IPS-NIHi7 (cell line): ENCODE results near the gene WWOX.

Experiments
- DNase-seq: peaks from one replicate; pipeline ENCODE4 v3.0.0; 2012; ENCODE audit warnings: mixed read lengths; ENCODE audit errors: extremely low spot score

WWOX gene

GRCh38 chr16:78105517-78105916 is 6.1 kb downstream of the WWOX start:
- DNase-seq, result no peak

DNA sequence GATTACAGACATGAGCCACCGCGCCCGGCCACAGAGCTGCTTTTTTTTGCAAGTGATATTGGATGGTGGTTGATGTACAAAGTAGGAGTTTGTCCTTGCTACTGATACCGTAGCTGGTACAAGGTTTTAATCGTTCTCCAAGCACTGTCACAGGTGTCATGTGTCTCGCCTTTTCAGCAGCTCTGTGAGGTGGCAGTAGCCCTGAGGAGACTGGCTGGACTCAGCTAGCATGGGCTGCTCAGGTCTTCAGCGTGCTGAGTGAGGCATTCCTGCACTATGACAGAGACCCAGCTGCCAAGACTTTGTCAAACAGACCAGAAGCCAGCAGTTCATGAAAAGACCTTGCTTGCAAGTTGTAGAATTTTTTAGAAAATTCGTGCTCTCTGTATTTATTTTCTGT is 7.2 kb downstream of the WWOX start:
- no peak for DNase-seq

DNA sequence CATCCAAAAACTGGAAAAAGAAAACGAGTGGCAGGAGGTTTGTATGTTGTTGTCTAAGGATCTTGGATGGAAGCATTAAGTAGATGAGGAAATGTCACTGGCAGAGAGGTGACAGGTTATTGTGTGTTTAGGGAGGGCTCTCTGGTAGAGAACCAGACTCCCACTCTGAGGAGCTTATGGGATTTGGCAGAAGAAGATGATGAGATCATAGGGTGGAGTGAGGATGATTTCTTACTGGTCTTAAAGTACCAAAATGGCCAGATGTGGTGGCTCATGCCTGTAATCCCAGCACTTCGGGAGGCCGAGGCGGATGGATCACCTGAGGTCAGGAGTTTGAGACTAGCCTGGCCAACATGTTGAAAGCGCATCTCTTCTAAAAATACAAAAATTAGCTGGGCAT is 9.0 kb downstream of the WWOX start:
- no peak for DNase-seq

DNA sequence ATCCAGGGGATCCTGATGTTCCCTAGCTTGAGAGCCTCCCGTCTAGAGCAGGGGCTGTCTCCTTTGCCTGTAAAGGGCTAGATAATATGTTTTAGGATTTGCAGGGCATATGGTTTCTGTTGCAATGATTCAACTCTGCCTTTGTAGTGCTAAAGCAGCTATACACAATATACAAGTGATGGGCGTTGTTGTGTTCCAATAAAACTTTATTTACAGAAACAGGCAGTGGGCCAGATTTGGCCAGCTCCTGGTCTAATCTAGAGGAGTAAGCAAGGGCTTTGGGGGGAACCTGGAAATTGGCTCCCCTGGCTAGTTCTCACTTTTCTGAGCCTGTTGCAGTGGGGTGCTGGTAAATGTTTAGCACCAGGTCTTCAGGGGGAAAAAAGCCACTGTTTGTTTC is 13.8 kb downstream of the WWOX start:
- no peak for DNase-seq

DNA sequence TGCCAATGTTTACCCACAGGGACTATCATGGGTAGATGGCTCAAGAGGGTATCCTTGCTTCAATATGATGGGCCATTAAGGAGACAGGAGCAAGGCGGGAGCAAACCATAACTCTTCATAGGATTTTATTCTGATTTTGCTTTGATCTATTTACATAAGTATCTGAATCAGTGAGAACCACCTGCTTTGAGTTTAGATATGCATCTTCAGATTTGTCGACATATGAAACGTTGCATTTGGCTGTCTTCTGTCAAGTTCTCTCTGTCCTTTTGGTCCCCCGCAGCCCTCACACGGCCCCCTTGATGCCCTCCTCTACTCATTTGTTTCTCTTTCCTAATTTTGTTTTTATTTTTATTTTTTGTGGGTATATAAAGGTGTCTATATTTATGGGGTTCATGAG is 16.2 kb downstream of the WWOX start:
- no peak for DNase-seq

- no peak for DNase-seq
Measured at GRCh38 chr16:78116946-78117345, 17.5 kb downstream of the WWOX start.

- no peak for DNase-seq
Measured at GRCh38 chr16:78117391-78117790, 17.9 kb downstream of the WWOX start.

DNA sequence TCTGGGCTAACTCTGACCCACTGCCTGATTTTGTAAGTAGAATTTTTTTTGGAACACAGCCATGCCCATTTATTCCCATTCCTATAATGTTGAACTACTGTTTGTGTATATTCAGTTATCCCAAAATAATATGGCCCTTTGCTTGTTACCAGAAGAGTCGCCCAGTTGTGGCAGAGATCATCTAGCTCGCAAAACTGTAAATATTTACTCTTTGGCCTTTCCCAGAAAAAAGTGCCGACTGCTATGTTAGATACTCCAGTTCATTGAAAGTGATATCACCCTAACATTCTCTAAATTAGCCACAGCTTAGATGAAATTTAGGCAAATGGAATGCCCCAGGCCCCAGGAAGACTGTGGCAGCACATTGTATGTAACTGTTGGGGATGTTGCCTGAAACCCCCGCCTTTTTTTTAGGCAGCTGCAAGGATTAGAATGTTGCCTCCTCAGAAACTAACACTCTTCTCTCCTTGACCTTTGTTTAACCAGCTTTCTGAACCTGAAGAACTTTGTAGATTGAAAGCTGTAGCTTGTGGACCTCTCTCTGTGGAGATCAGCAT is 19.1 kb downstream of the WWOX start:
- no peak for DNase-seq

DNA sequence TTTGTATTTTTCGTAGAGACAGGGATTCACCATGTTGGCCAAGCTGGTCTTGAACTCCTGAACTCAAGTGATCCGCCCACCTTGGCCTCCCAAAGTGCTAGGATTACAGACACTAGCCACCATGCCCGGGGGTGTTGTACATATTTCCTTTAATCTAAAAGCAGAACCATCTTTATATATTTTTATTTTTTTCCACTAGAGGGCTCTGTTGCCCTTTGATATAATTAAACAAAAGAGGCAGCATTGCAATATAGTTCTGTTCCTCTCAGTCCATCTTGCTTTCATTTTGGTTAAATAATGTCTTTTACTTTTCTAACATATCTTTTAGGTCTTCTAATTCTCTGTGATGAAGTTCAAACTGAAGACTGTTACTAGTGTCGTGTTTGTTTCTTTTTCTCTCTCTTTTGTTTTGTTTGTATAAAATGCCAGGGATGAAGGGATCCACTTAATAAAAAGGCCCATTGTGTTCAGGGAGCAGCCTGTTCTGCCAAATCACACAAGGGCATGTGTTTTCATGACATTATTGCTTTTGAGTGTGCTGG is 23.4 kb downstream of the WWOX start:
- DNase-seq, result peak; percentile 33

GRCh38 chr16:78125112-78125844 is 25.8 kb downstream of the WWOX start:
- DNase-seq, result no peak

DNA sequence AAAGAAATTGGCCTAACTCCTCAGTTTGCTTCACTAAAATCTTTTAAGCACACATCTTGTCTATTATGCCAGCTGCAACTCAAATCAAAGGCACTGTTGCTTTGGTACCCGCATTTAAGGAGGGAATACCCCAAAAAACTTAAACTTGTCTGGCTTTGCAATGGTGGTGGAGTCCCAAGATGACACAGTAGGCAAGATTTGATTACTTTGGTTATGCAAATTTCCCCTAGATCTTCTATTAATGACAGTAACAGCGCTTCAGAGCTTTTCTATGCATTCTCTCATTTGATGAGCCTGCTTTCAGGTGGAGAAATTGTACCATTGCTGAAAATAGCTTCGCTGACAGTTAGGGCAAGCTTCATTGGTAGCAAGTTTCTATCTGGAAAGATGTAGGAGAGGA is 27.2 kb downstream of the WWOX start:
- DNase-seq, result no peak

DNA sequence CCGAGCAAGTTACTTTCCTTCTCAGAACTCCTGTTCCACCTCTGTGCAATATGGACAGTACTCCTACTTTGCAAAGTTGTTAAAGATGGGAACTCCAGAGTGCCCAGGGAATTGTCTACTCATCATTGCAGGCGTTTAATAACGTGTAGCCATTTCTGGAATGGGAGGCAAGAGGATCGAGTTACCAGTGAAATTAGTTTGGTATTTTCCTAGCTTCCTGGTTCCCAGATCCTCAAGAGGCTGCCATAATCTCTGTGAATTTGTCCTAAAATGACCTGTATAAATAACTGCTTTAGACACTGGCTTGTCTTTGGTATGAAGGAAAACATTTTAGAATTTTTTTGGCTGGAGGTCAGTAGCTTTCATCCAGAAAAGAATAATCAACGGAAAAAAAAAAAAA is 27.7 kb downstream of the WWOX start:
- no peak for DNase-seq

DNA sequence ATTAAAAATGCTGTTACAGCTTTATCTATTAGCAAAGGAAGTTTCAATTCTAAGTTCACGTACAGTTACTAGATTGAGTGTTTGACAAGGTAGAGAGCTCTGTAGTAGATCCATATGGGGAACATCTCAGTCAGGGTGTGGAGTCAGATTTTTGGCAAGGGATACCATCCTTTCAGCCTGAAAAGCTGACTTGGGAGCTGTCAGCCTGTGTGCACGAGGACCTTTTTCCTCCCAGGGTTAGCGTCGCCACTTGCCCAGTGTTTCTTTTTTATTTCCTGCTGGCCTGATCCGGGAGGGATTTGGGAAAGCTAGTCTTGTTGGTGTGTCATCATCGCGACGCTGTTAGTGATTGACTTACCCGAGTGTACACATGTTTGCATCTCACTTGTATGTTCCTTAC is 29.5 kb downstream of the WWOX start:
- no peak for DNase-seq

- no peak for DNase-seq
Measured at GRCh38 chr16:78129349-78129748, 29.9 kb downstream of the WWOX start.

DNA sequence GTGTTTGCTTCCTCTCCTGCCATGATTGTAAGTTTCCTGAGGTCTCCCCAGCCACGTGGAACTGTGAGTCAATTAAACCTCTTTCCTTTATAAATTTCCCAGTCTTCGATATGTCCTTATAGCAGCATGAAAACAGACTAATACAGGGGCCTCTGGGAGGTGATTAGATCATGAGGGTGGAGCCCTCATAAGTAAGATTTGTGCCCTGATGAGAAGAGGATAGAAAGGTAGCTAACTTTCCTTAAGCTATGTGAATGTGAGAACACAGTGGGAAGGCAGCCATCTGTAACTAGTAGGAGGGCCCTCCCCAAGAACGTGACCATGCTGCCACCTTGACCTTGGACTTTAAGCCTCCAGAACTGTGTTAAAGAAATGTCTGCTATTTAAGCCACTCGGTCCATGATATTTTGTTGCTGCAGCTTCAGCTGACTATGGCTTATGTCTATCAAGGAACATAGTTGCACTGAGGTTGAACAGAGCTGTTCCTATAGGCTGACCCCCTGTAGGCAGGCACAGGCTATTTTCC is 30.7 kb downstream of the WWOX start:
- DNase-seq, result no peak

DNA sequence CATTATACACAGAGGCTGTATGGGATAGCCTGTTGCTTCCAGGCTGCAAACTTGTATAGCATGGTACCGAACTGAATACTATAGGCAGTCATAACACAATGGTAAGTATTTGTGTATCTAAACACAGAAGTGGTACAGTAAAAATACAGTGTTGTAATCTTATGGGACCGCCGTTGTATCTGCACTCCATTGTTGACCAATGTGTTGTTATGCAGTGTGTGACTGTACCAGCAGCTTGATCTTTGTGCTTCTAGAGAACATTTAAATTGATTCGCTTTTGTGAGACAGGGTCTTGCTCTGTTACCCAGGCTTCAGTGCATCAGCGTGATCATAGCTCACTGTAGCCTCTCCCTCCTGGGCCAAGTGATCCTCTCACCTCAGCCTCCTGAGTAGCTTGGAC is 31.5 kb downstream of the WWOX start:
- DNase-seq, result no peak

DNA sequence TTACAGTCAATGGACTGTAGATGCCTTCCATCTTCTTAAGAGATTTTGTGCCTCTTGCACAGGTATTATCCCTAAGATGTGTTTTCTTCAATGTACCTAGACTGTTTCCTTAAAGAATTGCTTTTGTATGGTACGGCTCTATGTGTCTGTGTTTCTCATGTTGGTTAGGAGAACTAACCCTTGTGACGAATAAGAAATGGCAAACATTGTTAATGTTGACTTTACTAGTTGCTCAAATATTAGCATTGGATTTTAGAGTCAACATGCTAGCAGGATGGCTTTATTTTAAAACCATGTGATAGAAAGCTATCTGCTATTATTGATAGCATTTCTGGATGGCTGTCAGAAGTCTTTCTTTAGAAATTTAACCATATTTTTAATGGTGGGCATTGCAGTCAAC is 34.5 kb downstream of the WWOX start:
- no peak for DNase-seq

GRCh38 chr16:78134944-78135619 is 35.6 kb downstream of the WWOX start:
- DNase-seq, result no peak

GRCh38 chr16:78137179-78137578 is 37.7 kb downstream of the WWOX start:
- no peak for DNase-seq

GRCh38 chr16:78137782-78138616 is 38.5 kb downstream of the WWOX start:
- no peak for DNase-seq

DNA sequence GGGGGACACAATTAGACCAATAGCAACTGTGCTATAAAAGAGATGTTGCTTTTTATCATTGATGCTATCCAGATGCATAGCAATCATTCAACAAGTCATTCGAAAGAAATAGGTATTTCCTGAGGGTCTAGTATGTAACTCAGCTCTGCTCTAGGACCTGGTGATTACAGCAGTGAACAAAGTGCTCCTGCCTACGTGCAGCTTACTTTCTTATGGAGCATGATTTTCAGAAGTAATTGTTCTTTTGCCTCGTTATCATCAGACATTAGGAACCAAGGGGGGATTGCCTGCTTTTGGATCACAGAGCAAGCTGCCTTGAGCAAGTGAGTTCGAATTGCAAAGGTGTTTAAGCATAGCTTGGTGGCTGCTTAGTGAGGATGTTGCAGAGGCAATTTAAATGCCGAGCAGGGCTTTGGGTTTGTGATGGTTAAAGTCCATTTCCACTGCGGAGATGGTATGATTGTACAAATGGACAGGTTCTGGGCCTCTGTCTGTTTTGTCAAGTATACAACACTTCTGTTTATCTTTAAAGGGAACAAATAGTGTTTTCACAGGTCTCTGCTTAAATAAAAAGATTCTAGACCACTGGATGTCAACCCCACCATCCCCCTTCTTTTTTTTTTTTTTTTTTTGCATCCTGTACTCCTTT is 41.5 kb downstream of the WWOX start:
- no peak for DNase-seq
